SK-N-SH treated with all-trans-retinoic acid at 6 μM for 48 hours (cell line): Measurements from ENCODE around the gene UQCRH.
"Not testable (repeated sequence)": the region's sequence is repeated elsewhere in the genome, so short reads cannot be mapped to it uniquely, and the experiment has no call there.

Experiments used
- ATAC-seq: fragments of 200-7000 bp; cut with Tn5 transposase; 3 replicates; pipeline ENCODE4 v1.9.1; 2020; ENCODE audit warnings: mild to moderate bottlenecking, moderate library complexity
- ARNTL ChIP-seq: fragments of 450-650 bp; formaldehyde crosslinking; IDR thresholded peaks from 2 replicates; pipeline ENCODE4 v1.5.0; 2020; ENCODE audit warnings: low read depth, mild to moderate bottlenecking, moderate library complexity, borderline replicate concordance
- CSDC2 ChIP-seq: fragments of 250-450 bp; sonication (Bioruptor Pico); IDR thresholded peaks from 2 replicates; pipeline ENCODE4 v1.5.0; 2020; ENCODE audit warnings: mild to moderate bottlenecking, moderate library complexity
- CSRNP3 ChIP-seq: fragments of 250-450 bp; sonication (Bioruptor Pico); IDR thresholded peaks from 2 replicates; pipeline ENCODE4 v1.5.1; 2021; ENCODE audit warnings: mild to moderate bottlenecking, moderate library complexity
- ESRRG ChIP-seq: fragments of 250-450 bp; sonication (Bioruptor Pico); IDR thresholded peaks from 2 replicates; pipeline ENCODE4 v1.6.1; 2021; ENCODE audit warnings: mild to moderate bottlenecking
- GLIS3 ChIP-seq: fragments of 250-450 bp; sonication (Bioruptor Pico); IDR thresholded peaks from 2 replicates; pipeline ENCODE4 v1.5.0; 2020; ENCODE audit warnings: mild to moderate bottlenecking, moderate library complexity
- ISL1 ChIP-seq: fragments of 250-450 bp; sonication (Bioruptor Pico); IDR thresholded peaks from 2 replicates; pipeline ENCODE4 v2.1.2; 2022; ENCODE audit warnings: mild to moderate bottlenecking, moderate library complexity
- OSR1 ChIP-seq: fragments of 250-450 bp; sonication (Bioruptor Pico); IDR thresholded peaks from 2 replicates; pipeline ENCODE4 v1.8.0; 2022; ENCODE audit warnings: moderate library complexity, mild to moderate bottlenecking, inconsistent platforms
- POU6F1 ChIP-seq: fragments of 250-450 bp; sonication (Bioruptor Pico); IDR thresholded peaks from 2 replicates; pipeline ENCODE4 v1.8.0; 2021; ENCODE audit warnings: low read depth, mild to moderate bottlenecking, moderate library complexity, borderline replicate concordance
- PPARA ChIP-seq: fragments of 250-450 bp; sonication (Bioruptor Pico); IDR thresholded peaks from 2 replicates; pipeline ENCODE4 v1.5.0; 2020; ENCODE audit warnings: mild to moderate bottlenecking, borderline replicate concordance
- RARB ChIP-seq: fragments of 250-450 bp; sonication (Bioruptor Pico); IDR thresholded peaks from 2 replicates; pipeline ENCODE4 v1.8.0; 2021; ENCODE audit warnings: mild to moderate bottlenecking, moderate library complexity
- SNAI2 ChIP-seq: fragments of 250-450 bp; sonication (Bioruptor Pico); IDR thresholded peaks from 2 replicates; pipeline ENCODE4 v1.5.0; 2020; ENCODE audit warnings: mild to moderate bottlenecking, moderate library complexity
- TCF4 ChIP-seq: fragments of 250-450 bp; sonication (Bioruptor Pico); IDR thresholded peaks from 2 replicates; pipeline ENCODE4 v1.8.0; 2021; ENCODE audit warnings: mild to moderate bottlenecking, moderate library complexity, borderline replicate concordance
- TOX ChIP-seq: fragments of 250-450 bp; sonication (Bioruptor Pico); IDR thresholded peaks from 2 replicates; pipeline ENCODE4 v1.8.0; 2021; ENCODE audit warnings: mild to moderate bottlenecking, moderate library complexity, borderline replicate concordance
- ZC3H10 ChIP-seq: fragments of 250-450 bp; sonication (Bioruptor Pico); IDR thresholded peaks from 2 replicates; pipeline ENCODE4 v1.5.1; 2021; ENCODE audit warnings: mild to moderate bottlenecking, moderate library complexity
- ZNF565 ChIP-seq: fragments of 450-650 bp; formaldehyde crosslinking; conservative IDR thresholded peaks from 2 replicates; pipeline ENCODE4 v1.5.0; 2020; ENCODE audit warnings: low read depth, mild to moderate bottlenecking, moderate library complexity
- ZNF70 ChIP-seq: fragments of 450-650 bp; formaldehyde crosslinking; IDR thresholded peaks from 2 replicates; pipeline ENCODE4 v1.5.0; 2020; ENCODE audit warnings: mild to moderate bottlenecking, moderate library complexity
- ZNF8 ChIP-seq: fragments of 450-650 bp; formaldehyde crosslinking; IDR thresholded peaks from 2 replicates; pipeline ENCODE4 v1.5.0; 2020; ENCODE audit warnings: mild to moderate bottlenecking, moderate library complexity
- TF ChIP-seq, protein P1 (sequence below): fragments of 250-450 bp; sonication (Bioruptor Pico); IDR thresholded peaks from 2 replicates; pipeline ENCODE4 v1.5.1; 2020; ENCODE audit warnings: low read depth, mild to moderate bottlenecking, moderate library complexity
- TF ChIP-seq, protein P2 (sequence below): fragments of 250-450 bp; sonication (Bioruptor Pico); IDR thresholded peaks from 2 replicates; pipeline ENCODE4 v1.8.0; 2020; ENCODE audit warnings: mild to moderate bottlenecking, moderate library complexity, borderline replicate concordance
- TF ChIP-seq, protein P3 (sequence below): fragments of 250-450 bp; sonication (Bioruptor Pico); IDR thresholded peaks from 2 replicates; pipeline ENCODE4 v1.5.0; 2020; ENCODE audit warnings: mild to moderate bottlenecking, moderate library complexity

UQCRH gene

DNA sequence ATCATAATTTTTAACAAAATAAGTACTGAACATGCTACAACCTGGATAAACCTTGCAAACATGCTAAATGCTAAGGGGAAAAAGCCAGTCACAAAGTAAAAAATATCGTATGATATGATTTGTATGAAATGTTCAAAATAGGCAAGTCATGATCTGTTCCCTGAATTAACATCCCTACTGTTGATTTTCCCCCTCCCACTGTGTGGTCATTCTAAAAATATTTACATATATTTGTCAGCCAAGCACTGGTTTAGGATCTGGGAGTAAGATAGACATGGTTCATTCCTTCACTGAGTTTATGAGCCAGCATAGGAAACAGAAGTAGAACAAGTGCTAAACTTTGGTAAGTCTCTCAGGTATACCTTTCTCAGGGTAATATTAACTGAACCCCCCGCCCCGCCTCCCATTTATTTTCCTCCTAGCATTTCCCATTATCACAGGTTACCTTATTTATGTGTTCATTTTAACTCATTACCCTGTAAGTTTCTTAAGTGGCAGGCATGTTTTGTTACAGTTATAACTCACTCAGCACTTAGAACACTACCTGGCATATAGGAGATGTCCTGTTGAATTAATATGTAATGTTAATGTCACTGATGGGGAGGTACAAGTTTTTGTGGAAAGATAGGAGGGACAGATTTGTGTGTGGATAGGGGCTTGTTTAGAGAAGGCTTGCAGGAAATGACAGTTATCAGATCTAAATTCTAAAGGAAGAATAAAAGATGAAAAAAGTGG, 12.3 kb downstream of the UQCRH start:
- peak; percentile 62 for ATAC-seq
- TF ChIP-seq ARNTL (CRISPR knock-in tag) (no peak), OSR1 (CRISPR knock-in tag) (no peak), ZNF70 (no peak), GLIS3 (CRISPR knock-in tag) (no peak), ZNF565 (CRISPR knock-in tag) (no peak), ESRRG (no peak), ISL1 (CRISPR knock-in tag) (no peak), CSDC2 (CRISPR knock-in tag) (no peak), RARB (CRISPR knock-in tag) (no peak), ZC3H10 (CRISPR knock-in tag) (no peak), SNAI2 (no peak), TOX (CRISPR knock-in tag) (no peak), CSRNP3 (CRISPR knock-in tag) (no peak), ZNF8 (CRISPR knock-in tag) (no peak), POU6F1 (CRISPR knock-in tag) (no peak), PPARA (CRISPR knock-in tag) (no peak), TCF4 (CRISPR knock-in tag) (no peak)
- TF ChIP-seq, protein P1, sequence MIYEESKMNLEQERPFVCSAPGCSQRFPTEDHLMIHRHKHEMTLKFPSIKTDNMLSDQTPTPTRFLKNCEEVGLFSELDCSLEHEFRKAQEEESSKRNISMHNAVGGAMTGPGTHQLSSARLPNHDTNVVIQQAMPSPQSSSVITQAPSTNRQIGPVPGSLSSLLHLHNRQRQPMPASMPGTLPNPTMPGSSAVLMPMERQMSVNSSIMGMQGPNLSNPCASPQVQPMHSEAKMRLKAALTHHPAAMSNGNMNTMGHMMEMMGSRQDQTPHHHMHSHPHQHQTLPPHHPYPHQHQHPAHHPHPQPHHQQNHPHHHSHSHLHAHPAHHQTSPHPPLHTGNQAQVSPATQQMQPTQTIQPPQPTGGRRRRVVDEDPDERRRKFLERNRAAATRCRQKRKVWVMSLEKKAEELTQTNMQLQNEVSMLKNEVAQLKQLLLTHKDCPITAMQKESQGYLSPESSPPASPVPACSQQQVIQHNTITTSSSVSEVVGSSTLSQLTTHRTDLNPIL (CRISPR knock-in tag) = no peak
- TF ChIP-seq, protein P2, sequence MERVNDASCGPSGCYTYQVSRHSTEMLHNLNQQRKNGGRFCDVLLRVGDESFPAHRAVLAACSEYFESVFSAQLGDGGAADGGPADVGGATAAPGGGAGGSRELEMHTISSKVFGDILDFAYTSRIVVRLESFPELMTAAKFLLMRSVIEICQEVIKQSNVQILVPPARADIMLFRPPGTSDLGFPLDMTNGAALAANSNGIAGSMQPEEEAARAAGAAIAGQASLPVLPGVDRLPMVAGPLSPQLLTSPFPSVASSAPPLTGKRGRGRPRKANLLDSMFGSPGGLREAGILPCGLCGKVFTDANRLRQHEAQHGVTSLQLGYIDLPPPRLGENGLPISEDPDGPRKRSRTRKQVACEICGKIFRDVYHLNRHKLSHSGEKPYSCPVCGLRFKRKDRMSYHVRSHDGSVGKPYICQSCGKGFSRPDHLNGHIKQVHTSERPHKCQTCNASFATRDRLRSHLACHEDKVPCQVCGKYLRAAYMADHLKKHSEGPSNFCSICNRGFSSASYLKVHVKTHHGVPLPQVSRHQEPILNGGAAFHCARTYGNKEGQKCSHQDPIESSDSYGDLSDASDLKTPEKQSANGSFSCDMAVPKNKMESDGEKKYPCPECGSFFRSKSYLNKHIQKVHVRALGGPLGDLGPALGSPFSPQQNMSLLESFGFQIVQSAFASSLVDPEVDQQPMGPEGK (CRISPR knock-in tag) = no peak
- TF ChIP-seq, protein P3, sequence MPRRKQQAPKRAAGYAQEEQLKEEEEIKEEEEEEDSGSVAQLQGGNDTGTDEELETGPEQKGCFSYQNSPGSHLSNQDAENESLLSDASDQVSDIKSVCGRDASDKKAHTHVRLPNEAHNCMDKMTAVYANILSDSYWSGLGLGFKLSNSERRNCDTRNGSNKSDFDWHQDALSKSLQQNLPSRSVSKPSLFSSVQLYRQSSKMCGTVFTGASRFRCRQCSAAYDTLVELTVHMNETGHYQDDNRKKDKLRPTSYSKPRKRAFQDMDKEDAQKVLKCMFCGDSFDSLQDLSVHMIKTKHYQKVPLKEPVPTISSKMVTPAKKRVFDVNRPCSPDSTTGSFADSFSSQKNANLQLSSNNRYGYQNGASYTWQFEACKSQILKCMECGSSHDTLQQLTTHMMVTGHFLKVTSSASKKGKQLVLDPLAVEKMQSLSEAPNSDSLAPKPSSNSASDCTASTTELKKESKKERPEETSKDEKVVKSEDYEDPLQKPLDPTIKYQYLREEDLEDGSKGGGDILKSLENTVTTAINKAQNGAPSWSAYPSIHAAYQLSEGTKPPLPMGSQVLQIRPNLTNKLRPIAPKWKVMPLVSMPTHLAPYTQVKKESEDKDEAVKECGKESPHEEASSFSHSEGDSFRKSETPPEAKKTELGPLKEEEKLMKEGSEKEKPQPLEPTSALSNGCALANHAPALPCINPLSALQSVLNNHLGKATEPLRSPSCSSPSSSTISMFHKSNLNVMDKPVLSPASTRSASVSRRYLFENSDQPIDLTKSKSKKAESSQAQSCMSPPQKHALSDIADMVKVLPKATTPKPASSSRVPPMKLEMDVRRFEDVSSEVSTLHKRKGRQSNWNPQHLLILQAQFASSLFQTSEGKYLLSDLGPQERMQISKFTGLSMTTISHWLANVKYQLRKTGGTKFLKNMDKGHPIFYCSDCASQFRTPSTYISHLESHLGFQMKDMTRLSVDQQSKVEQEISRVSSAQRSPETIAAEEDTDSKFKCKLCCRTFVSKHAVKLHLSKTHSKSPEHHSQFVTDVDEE (CRISPR knock-in tag) = no peak

GRCh38 chr1:46317323-46317722, 13.8 kb downstream of the UQCRH start:
- no peak for TF ChIP-seq TCF4 (CRISPR knock-in tag)
- TF ChIP-seq ZNF565 (CRISPR knock-in tag) = no peak
- TF ChIP-seq TOX (CRISPR knock-in tag) = no peak
- TF ChIP-seq, all 23 proteins: peak for 0
- ATAC-seq = no peak

DNA sequence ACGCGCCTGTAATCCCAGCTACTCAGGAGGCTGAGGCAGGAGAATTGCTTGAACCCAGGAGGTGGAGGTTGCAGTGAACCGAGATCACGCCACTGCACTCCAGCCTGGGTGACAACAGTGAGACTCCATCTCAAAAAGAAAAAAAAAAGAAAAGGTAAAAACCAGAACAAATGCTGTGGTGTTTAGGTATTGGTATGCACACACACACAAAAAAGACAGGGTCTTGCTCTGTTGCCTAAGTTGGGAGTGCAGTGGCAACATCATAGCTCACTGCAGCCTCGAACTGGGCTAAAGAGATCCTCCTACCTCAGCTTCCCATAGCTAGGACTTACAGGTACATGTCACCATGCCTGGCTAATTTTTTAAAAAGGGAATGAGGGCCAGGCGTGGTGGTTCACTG, 15.8 kb downstream of the UQCRH start:
- not testable (repeated sequence) for ATAC-seq

GRCh38 chr1:46319960-46320914, 16.7 kb downstream of the UQCRH start:
- not testable (repeated sequence) for ATAC-seq

GRCh38 chr1:46322191-46322590, 18.7 kb downstream of the UQCRH start:
- not testable (repeated sequence) for ATAC-seq

- ATAC-seq = not testable (repeated sequence)
These were observed 22.0 kb downstream of the UQCRH start for GRCh38 chr1:46325285-46326076.

GRCh38 chr1:46328182-46328581, 24.7 kb downstream of the UQCRH start:
- not testable (repeated sequence) for ATAC-seq
